ENCODE data around the gene PCDH9.

PCDH9 gene

GRCh38 chr13:66971004-66971403 is 259.1 kb downstream of the PCDH9 start:
- H3K4me3 ChIP-seq (ENCODE audit: low read depth in 1 of 2, low read length in 2 of 2), result no peak overlapping the region
- no peaks in the 10 kb centered on the region for H3K4me1 ChIP-seq (ENCODE audit: control insufficient read depth in 1 of 2, insufficient read depth in 2 of 2, low read length in 2 of 2)
- H3K9me3 ChIP-seq (ENCODE audit: control insufficient read depth in 1 of 2, low read length in 2 of 2), result no peaks in the 10 kb centered on the region
- no peaks in the 10 kb centered on the region for H3K36me3 ChIP-seq (ENCODE audit: control insufficient read depth in 1 of 2, insufficient read depth in 2 of 2, low read length in 2 of 2)
- no peak overlapping the region for H3K27ac ChIP-seq (ENCODE audit: low read depth, low read length)
- H3K9ac ChIP-seq (ENCODE audit: low read depth in 1 of 2, low read length in 2 of 2), result no peak overlapping the region
- H3K27me3 ChIP-seq (ENCODE audit: control insufficient read depth in 1 of 2, insufficient read depth in 2 of 2, low read length in 2 of 2), result no peaks in the 10 kb centered on the region

- H3K27me3 ChIP-seq (ENCODE audit: control insufficient read depth in 1 of 2, insufficient read depth in 2 of 2, low read length in 2 of 2), result no peaks in the 10 kb centered on the region
- no peak overlapping the region for H3K27ac ChIP-seq (ENCODE audit: low read depth, low read length)
- no peak overlapping the region for H3K9ac ChIP-seq (ENCODE audit: low read depth in 1 of 2, low read length in 2 of 2)
- H3K4me1 ChIP-seq (ENCODE audit: control insufficient read depth in 1 of 2, insufficient read depth in 2 of 2, low read length in 2 of 2), result no peaks in the 10 kb centered on the region
- no peak overlapping the region for H3K4me3 ChIP-seq (ENCODE audit: low read depth in 1 of 2, low read length in 2 of 2)
- no peaks in the 10 kb centered on the region for H3K9me3 ChIP-seq (ENCODE audit: control insufficient read depth in 1 of 2, low read length in 2 of 2)
- H3K36me3 ChIP-seq (ENCODE audit: control insufficient read depth in 1 of 2, insufficient read depth in 2 of 2, low read length in 2 of 2), result no peaks in the 10 kb centered on the region
Observed at GRCh38 chr13:66969291-66969690, 260.8 kb downstream of the PCDH9 start.

- Histone ChIP-seq H3K27ac (ENCODE audit: low read depth, low read length) (no peak overlapping the region), H3K9me3 (ENCODE audit: control insufficient read depth in 1 of 2, low read length in 2 of 2) (no peaks in the 10 kb centered on the region), H3K4me1 (ENCODE audit: control insufficient read depth in 1 of 2, insufficient read depth in 2 of 2, low read length in 2 of 2) (no peaks in the 10 kb centered on the region), H3K27me3 (ENCODE audit: control insufficient read depth in 1 of 2, insufficient read depth in 2 of 2, low read length in 2 of 2) (no peaks in the 10 kb centered on the region), H3K4me3 (ENCODE audit: low read depth in 1 of 2, low read length in 2 of 2) (no peak overlapping the region), H3K36me3 (ENCODE audit: control insufficient read depth in 1 of 2, insufficient read depth in 2 of 2, low read length in 2 of 2) (no peaks in the 10 kb centered on the region), H3K9ac (ENCODE audit: low read depth in 1 of 2, low read length in 2 of 2) (no peak overlapping the region)
Observed at GRCh38 chr13:66967811-66968597, 262.1 kb downstream of the PCDH9 start.

GRCh38 chr13:66965181-66965580 is 265.0 kb downstream of the PCDH9 start:
- Histone ChIP-seq H3K4me1 (ENCODE audit: control insufficient read depth in 1 of 2, insufficient read depth in 2 of 2, low read length in 2 of 2) (no peaks in the 10 kb centered on the region), H3K27ac (ENCODE audit: low read depth, low read length) (no peak overlapping the region)

GRCh38 chr13:66962953-66963352 is 267.2 kb downstream of the PCDH9 start:
- no peaks in the 10 kb centered on the region for H3K27me3 ChIP-seq (ENCODE audit: control insufficient read depth in 1 of 2, insufficient read depth in 2 of 2, low read length in 2 of 2)
- no peaks in the 10 kb centered on the region for H3K4me1 ChIP-seq (ENCODE audit: control insufficient read depth in 1 of 2, insufficient read depth in 2 of 2, low read length in 2 of 2)
- H3K27ac ChIP-seq (ENCODE audit: low read depth, low read length), result no peak overlapping the region
- no peaks in the 10 kb centered on the region for H3K36me3 ChIP-seq (ENCODE audit: control insufficient read depth in 1 of 2, insufficient read depth in 2 of 2, low read length in 2 of 2)
- H3K9me3 ChIP-seq (ENCODE audit: control insufficient read depth in 1 of 2, low read length in 2 of 2), result no peaks in the 10 kb centered on the region
- H3K9ac ChIP-seq (ENCODE audit: low read depth in 1 of 2, low read length in 2 of 2), result no peak overlapping the region
- H3K4me3 ChIP-seq (ENCODE audit: low read depth in 1 of 2, low read length in 2 of 2), result no peak overlapping the region

More at GRCh38 chr13:66965181-66965580, 265.0 kb downstream of the PCDH9 start:
- Histone ChIP-seq H3K36me3 (ENCODE audit: control insufficient read depth in 1 of 2, insufficient read depth in 2 of 2, low read length in 2 of 2) (no peaks in the 10 kb centered on the region), H3K27me3 (ENCODE audit: control insufficient read depth in 1 of 2, insufficient read depth in 2 of 2, low read length in 2 of 2) (no peaks in the 10 kb centered on the region), H3K9me3 (ENCODE audit: control insufficient read depth in 1 of 2, low read length in 2 of 2) (no peaks in the 10 kb centered on the region), H3K4me3 (ENCODE audit: low read depth in 1 of 2, low read length in 2 of 2) (no peak overlapping the region), H3K9ac (ENCODE audit: low read depth in 1 of 2, low read length in 2 of 2) (no peak overlapping the region)

GRCh38 chr13:66958611-66959010 is 271.5 kb downstream of the PCDH9 start:
- Histone ChIP-seq H3K9me3 (ENCODE audit: control insufficient read depth in 1 of 2, low read length in 2 of 2) (no peaks in the 10 kb centered on the region), H3K27me3 (ENCODE audit: control insufficient read depth in 1 of 2, insufficient read depth in 2 of 2, low read length in 2 of 2) (no peaks in the 10 kb centered on the region), H3K9ac (ENCODE audit: low read depth in 1 of 2, low read length in 2 of 2) (no peak overlapping the region), H3K4me3 (ENCODE audit: low read depth in 1 of 2, low read length in 2 of 2) (no peak overlapping the region), H3K4me1 (ENCODE audit: control insufficient read depth in 1 of 2, insufficient read depth in 2 of 2, low read length in 2 of 2) (no peaks in the 10 kb centered on the region), H3K27ac (ENCODE audit: low read depth, low read length) (no peak overlapping the region), H3K36me3 (ENCODE audit: control insufficient read depth in 1 of 2, insufficient read depth in 2 of 2, low read length in 2 of 2) (no peaks in the 10 kb centered on the region)

GRCh38 chr13:66952507-66952906 is 277.6 kb downstream of the PCDH9 start:
- Histone ChIP-seq H3K36me3 (ENCODE audit: control insufficient read depth in 1 of 2, insufficient read depth in 2 of 2, low read length in 2 of 2) (no peaks in the 10 kb centered on the region), H3K27ac (ENCODE audit: low read depth, low read length) (no peak overlapping the region), H3K9ac (ENCODE audit: low read depth in 1 of 2, low read length in 2 of 2) (no peak overlapping the region), H3K27me3 (ENCODE audit: control insufficient read depth in 1 of 2, insufficient read depth in 2 of 2, low read length in 2 of 2) (no peaks in the 10 kb centered on the region), H3K4me3 (ENCODE audit: low read depth in 1 of 2, low read length in 2 of 2) (no peak overlapping the region), H3K9me3 (ENCODE audit: control insufficient read depth in 1 of 2, low read length in 2 of 2) (no peaks in the 10 kb centered on the region), H3K4me1 (ENCODE audit: control insufficient read depth in 1 of 2, insufficient read depth in 2 of 2, low read length in 2 of 2) (no peaks in the 10 kb centered on the region)

- H3K4me1 ChIP-seq (ENCODE audit: control insufficient read depth in 1 of 2, insufficient read depth in 2 of 2, low read length in 2 of 2), result no peaks in the 10 kb centered on the region
- no peaks in the 10 kb centered on the region for H3K27me3 ChIP-seq (ENCODE audit: control insufficient read depth in 1 of 2, insufficient read depth in 2 of 2, low read length in 2 of 2)
- no peaks in the 10 kb centered on the region for H3K9me3 ChIP-seq (ENCODE audit: control insufficient read depth in 1 of 2, low read length in 2 of 2)
- H3K9ac ChIP-seq (ENCODE audit: low read depth in 1 of 2, low read length in 2 of 2), result no peak overlapping the region
- no peaks in the 10 kb centered on the region for H3K36me3 ChIP-seq (ENCODE audit: control insufficient read depth in 1 of 2, insufficient read depth in 2 of 2, low read length in 2 of 2)
- H3K27ac ChIP-seq (ENCODE audit: low read depth, low read length), result no peak overlapping the region
- H3K4me3 ChIP-seq (ENCODE audit: low read depth in 1 of 2, low read length in 2 of 2), result no peak overlapping the region
Observed at GRCh38 chr13:66951426-66951825, 278.7 kb downstream of the PCDH9 start.

GRCh38 chr13:66950666-66951065 is 279.5 kb downstream of the PCDH9 start:
- H3K36me3 ChIP-seq (ENCODE audit: control insufficient read depth in 1 of 2, insufficient read depth in 2 of 2, low read length in 2 of 2), result no peaks in the 10 kb centered on the region
- no peak overlapping the region for H3K27ac ChIP-seq (ENCODE audit: low read depth, low read length)
- no peaks in the 10 kb centered on the region for H3K9me3 ChIP-seq (ENCODE audit: control insufficient read depth in 1 of 2, low read length in 2 of 2)
- H3K9ac ChIP-seq (ENCODE audit: low read depth in 1 of 2, low read length in 2 of 2), result no peak overlapping the region
- H3K4me3 ChIP-seq (ENCODE audit: low read depth in 1 of 2, low read length in 2 of 2), result no peak overlapping the region
- H3K27me3 ChIP-seq (ENCODE audit: control insufficient read depth in 1 of 2, insufficient read depth in 2 of 2, low read length in 2 of 2), result no peaks in the 10 kb centered on the region
- no peaks in the 10 kb centered on the region for H3K4me1 ChIP-seq (ENCODE audit: control insufficient read depth in 1 of 2, insufficient read depth in 2 of 2, low read length in 2 of 2)

- H3K9me3 ChIP-seq (ENCODE audit: control insufficient read depth in 1 of 2, low read length in 2 of 2), result no peaks in the 10 kb centered on the region
- no peaks in the 10 kb centered on the region for H3K36me3 ChIP-seq (ENCODE audit: control insufficient read depth in 1 of 2, insufficient read depth in 2 of 2, low read length in 2 of 2)
- no peak overlapping the region for H3K27ac ChIP-seq (ENCODE audit: low read depth, low read length)
- no peak overlapping the region for H3K4me3 ChIP-seq (ENCODE audit: low read depth in 1 of 2, low read length in 2 of 2)
- H3K9ac ChIP-seq (ENCODE audit: low read depth in 1 of 2, low read length in 2 of 2), result no peak overlapping the region
- no peaks in the 10 kb centered on the region for H3K4me1 ChIP-seq (ENCODE audit: control insufficient read depth in 1 of 2, insufficient read depth in 2 of 2, low read length in 2 of 2)
- H3K27me3 ChIP-seq (ENCODE audit: control insufficient read depth in 1 of 2, insufficient read depth in 2 of 2, low read length in 2 of 2), result no peaks in the 10 kb centered on the region
Observed at GRCh38 chr13:66948910-66949309, 281.2 kb downstream of the PCDH9 start.
